CD4-positive, alpha-beta T cell treated with Interleukin-6 for 4 hours (primary cell): ENCODE data around the gene AEBP1.

Experiments
- DNase-seq: peaks from one replicate; pipeline ENCODE4 v3.0.0-alpha.2; 2020; ENCODE audit warnings: mixed read lengths

Gene AEBP1

GRCh38 chr7:44067064-44067951 lies 36.8 kb upstream of the AEBP1 start:
- DNase-seq, result no peak

- DNase-seq, result no peak
These were observed 36.1 kb upstream of the AEBP1 start for GRCh38 chr7:44068054-44068453.

GRCh38 chr7:44071726-44072363 lies 32.3 kb upstream of the AEBP1 start:
- DNase-seq, result no peak

GRCh38 chr7:44072364-44073231 lies 31.5 kb upstream of the AEBP1 start:
- DNase-seq, result peak; percentile 63

GRCh38 chr7:44073664-44074348 lies 30.3 kb upstream of the AEBP1 start:
- DNase-seq, result peak; percentile 32

GRCh38 chr7:44074349-44074695 lies 29.8 kb upstream of the AEBP1 start:
- no peak for DNase-seq

- no peak for DNase-seq
These were observed 28.7 kb upstream of the AEBP1 start for GRCh38 chr7:44075296-44076075.

GRCh38 chr7:44076101-44076895 lies 27.8 kb upstream of the AEBP1 start:
- no peak for DNase-seq

GRCh38 chr7:44077061-44077460 lies 27.1 kb upstream of the AEBP1 start:
- no peak for DNase-seq

- DNase-seq, result no peak
These were observed 26.5 kb upstream of the AEBP1 start for GRCh38 chr7:44077681-44078091.

- no peak for DNase-seq
These were observed 25.6 kb upstream of the AEBP1 start for GRCh38 chr7:44078521-44078920.

GRCh38 chr7:44079331-44080021 lies 24.7 kb upstream of the AEBP1 start:
- DNase-seq, result no peak

- no peak for DNase-seq
These were observed 24.0 kb upstream of the AEBP1 start for GRCh38 chr7:44080118-44080517.

GRCh38 chr7:44080686-44081265 lies 23.4 kb upstream of the AEBP1 start:
- DNase-seq, result no peak

GRCh38 chr7:44081266-44081748 lies 22.8 kb upstream of the AEBP1 start:
- peak; percentile 38 for DNase-seq

GRCh38 chr7:44082541-44083207 lies 21.5 kb upstream of the AEBP1 start:
- DNase-seq, result peak; percentile 99

- no peak for DNase-seq
These were observed 20.3 kb upstream of the AEBP1 start for GRCh38 chr7:44083796-44084195.

GRCh38 chr7:44084701-44085100 lies 19.4 kb upstream of the AEBP1 start:
- DNase-seq, result no peak

GRCh38 chr7:44085546-44085945 lies 18.6 kb upstream of the AEBP1 start:
- DNase-seq, result no peak
